Measurements from ENCODE around the gene RAP1GAP2. TPM values are rescaled to one million over a fixed set of nuclear protein-coding genes. Genes with fewer than 3 reads are reported as not detected.

RAP1GAP2 gene
- polyA plus RNA-seq, 1 experiment = 2.8 TPM

DNA sequence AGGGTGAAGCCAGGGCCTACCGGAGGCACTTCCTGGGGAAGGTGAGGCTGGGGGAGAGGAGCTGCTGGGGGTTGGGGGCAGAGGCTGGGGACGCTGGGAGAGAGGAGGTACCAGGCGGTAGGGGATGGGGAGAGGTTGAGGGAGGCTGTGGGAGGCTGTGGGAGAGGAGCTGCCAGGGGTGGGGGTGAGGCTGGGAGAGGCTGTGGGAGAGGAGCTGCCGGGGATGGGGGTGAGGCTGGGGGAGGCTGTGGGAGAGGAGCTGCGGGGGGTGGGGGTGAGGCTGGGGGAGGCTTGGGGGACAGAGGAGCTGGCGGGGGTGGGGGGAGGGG is 167.8 kb downstream of the RAP1GAP2 start:
- H3K27me3 ChIP-seq (ENCODE audit: control insufficient read depth, insufficient read depth, low read length) = no peaks in the 10 kb centered on the region
- peaks cover 3% of the 10 kb centered on the region; the same call in 1 of the 2 replicates for H3K9me3 ChIP-seq (ENCODE audit: control insufficient read depth, insufficient read depth, low read length)
- ChIA-PET CTCF (no interaction called here), POLR2A (no interaction called here)
- H3K4me3 ChIP-seq (ENCODE audit: low read depth, low read length) = no peak overlapping the region
- TF ChIP-seq, protein P1, sequence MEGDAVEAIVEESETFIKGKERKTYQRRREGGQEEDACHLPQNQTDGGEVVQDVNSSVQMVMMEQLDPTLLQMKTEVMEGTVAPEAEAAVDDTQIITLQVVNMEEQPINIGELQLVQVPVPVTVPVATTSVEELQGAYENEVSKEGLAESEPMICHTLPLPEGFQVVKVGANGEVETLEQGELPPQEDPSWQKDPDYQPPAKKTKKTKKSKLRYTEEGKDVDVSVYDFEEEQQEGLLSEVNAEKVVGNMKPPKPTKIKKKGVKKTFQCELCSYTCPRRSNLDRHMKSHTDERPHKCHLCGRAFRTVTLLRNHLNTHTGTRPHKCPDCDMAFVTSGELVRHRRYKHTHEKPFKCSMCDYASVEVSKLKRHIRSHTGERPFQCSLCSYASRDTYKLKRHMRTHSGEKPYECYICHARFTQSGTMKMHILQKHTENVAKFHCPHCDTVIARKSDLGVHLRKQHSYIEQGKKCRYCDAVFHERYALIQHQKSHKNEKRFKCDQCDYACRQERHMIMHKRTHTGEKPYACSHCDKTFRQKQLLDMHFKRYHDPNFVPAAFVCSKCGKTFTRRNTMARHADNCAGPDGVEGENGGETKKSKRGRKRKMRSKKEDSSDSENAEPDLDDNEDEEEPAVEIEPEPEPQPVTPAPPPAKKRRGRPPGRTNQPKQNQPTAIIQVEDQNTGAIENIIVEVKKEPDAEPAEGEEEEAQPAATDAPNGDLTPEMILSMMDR (IDR thresholded peaks at IDR 0.05; ENCODE audit: low read depth, low read length) = no peak
- no peak overlapping the region for H3K27ac ChIP-seq (ENCODE audit: low read depth, low read length)
- no peak for DNase-seq (ENCODE audit: low read depth, low spot score)

DNA sequence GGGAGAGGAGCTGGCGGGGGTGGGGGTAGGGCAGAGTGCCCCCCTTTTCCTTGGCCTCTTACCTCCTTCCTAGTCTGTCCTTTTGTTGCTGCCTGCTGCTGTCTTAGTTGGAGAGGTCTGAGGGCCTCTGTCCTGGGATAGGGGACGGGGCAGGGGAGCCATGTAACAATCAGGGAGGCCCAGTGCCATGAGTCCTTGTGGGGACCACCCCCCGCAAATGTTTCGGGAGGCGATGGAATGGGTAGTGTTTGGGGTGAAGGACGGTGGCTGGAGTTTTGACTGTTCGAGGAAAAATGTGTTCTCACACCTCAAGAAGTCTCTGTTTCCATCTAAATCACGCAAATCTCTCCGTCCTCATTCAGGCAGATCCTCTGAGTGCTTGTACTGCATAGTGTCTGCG is 168.1 kb downstream of the RAP1GAP2 start:
- CTCF ChIA-PET = no interaction called here
- TF ChIP-seq, protein P1 (IDR thresholded peaks at IDR 0.05; ENCODE audit: low read depth, low read length) = no peak
- Histone ChIP-seq H3K27me3 (ENCODE audit: control insufficient read depth, insufficient read depth, low read length) (no peaks in the 10 kb centered on the region), H3K9me3 (ENCODE audit: control insufficient read depth, insufficient read depth, low read length) (peaks cover 3% of the 10 kb centered on the region; the same call in 1 of the 2 replicates), H3K4me3 (ENCODE audit: low read depth, low read length) (no peak overlapping the region), H3K27ac (ENCODE audit: low read depth, low read length) (no peak overlapping the region)
- POLR2A ChIA-PET = no interaction called here
- no peak for DNase-seq (ENCODE audit: low read depth, low spot score)

DNA sequence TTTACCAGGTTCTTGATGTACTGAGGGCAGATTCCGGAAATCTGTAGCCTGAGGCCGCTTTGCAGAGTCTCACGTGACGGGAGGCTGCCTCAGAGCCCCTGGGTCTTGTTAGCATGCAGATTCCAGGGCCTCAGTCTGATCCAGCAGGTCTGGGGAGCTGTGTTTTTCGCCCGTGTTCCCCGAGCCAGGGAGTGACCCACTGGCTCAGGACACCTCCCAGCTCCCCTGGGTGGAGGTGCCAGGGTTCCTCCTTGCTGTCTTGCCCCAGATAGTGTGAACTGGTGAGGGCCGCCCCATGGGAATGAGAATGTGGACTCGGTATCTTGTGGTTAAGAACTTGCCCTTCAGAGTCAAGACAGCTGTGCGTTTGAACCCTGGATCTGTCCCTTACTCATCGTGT is 168.6 kb downstream of the RAP1GAP2 start:
- H3K27me3 ChIP-seq (ENCODE audit: control insufficient read depth, insufficient read depth, low read length) = no peaks in the 10 kb centered on the region
- TF ChIP-seq, protein P1 (IDR thresholded peaks at IDR 0.05; ENCODE audit: low read depth, low read length) = no peak
- H3K4me3 ChIP-seq (ENCODE audit: low read depth, low read length) = no peak overlapping the region
- CTCF ChIA-PET = no interaction called here
- peaks cover 3% of the 10 kb centered on the region; the same call in 1 of the 2 replicates for H3K9me3 ChIP-seq (ENCODE audit: control insufficient read depth, insufficient read depth, low read length)
- no peak overlapping the region for H3K27ac ChIP-seq (ENCODE audit: low read depth, low read length)
- no peak for DNase-seq (ENCODE audit: low read depth, low spot score)
- POLR2A ChIA-PET = no interaction called here

GRCh38 chr17:2965621-2966595 is 169.7 kb downstream of the RAP1GAP2 start:
- H3K4me3 ChIP-seq (ENCODE audit: low read depth, low read length) = no peak overlapping the region
- H3K27me3 ChIP-seq (ENCODE audit: control insufficient read depth, insufficient read depth, low read length) = no peaks in the 10 kb centered on the region
- ChIA-PET CTCF (no interaction called here), POLR2A (no interaction called here)
- peak overlapping the region; percentile 39 for H3K27ac ChIP-seq (ENCODE audit: low read depth, low read length)
- DNase-seq (ENCODE audit: low read depth, low spot score) = no peak
- peaks cover 3% of the 10 kb centered on the region; the same call in 1 of the 2 replicates for H3K9me3 ChIP-seq (ENCODE audit: control insufficient read depth, insufficient read depth, low read length)
- TF ChIP-seq, protein P1 (IDR thresholded peaks at IDR 0.05; ENCODE audit: low read depth, low read length) = no peak

GRCh38 chr17:2967515-2967914 is 171.3 kb downstream of the RAP1GAP2 start:
- no peak for DNase-seq (ENCODE audit: low read depth, low spot score)
- no peak overlapping the region for H3K27ac ChIP-seq (ENCODE audit: low read depth, low read length)
- CTCF ChIA-PET = no interaction called here
- TF ChIP-seq, protein P1 (IDR thresholded peaks at IDR 0.05; ENCODE audit: low read depth, low read length) = no peak
- H3K4me3 ChIP-seq (ENCODE audit: low read depth, low read length) = no peak overlapping the region
- POLR2A ChIA-PET = no interaction called here
- H3K9me3 ChIP-seq (ENCODE audit: control insufficient read depth, insufficient read depth, low read length) = peaks cover 3% of the 10 kb centered on the region; the same call in 1 of the 2 replicates
- H3K27me3 ChIP-seq (ENCODE audit: control insufficient read depth, insufficient read depth, low read length) = no peaks in the 10 kb centered on the region

Data from AG04450 (cell line).